Erythroblast (primary cell): Measurements from ENCODE around the gene RSAD1.

Experiments
- GATA1 ChIP-seq: IDR thresholded peaks from 2 replicates; pipeline ENCODE4 v1.6.1; 2011; ENCODE audit warnings: low read depth, mild to moderate bottlenecking, control low read depth, low read length, moderate library complexity
- POLR2A ChIP-seq: IDR thresholded peaks from 2 replicates; pipeline ENCODE4 v1.6.1; 2011; ENCODE audit warnings: mild to moderate bottlenecking, low read length

DNA sequence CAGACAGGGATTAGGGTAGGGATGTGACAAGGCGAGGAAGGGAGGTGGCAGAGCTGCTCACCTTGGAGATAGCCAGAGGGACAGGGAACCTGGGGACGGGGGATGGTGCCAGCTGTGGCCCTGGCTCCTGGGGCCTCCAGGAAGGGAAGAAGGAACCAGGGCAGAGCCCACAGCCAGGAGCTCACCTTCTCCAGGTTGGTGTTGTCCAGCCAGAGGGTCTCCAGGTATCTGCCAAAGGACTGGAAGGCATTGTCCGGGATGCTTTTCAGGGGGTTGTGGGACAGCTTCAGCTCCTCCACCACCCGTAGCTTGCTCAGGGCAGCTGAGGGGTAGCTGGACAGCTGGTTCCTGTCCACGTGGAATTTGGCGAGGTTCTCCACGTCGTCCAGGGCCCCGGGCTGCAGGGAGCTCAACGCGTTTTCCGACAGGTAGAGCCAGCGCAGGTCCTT is 10.8 kb upstream of the RSAD1 start:
- TF ChIP-seq POLR2A, result no peak
- no peak for TF ChIP-seq GATA1
